HG03196 (cell line): ENCODE measurements around the gene ALB.

Source experiments
- ATAC-seq: cut with Tn5 transposase; IDR thresholded peaks from one replicate; pipeline ENCODE4 v1.9.1; 2021; ENCODE audit not compliant: unreplicated experiment

The ALB gene

GRCh38 chr4:73450398-73451004, 46.4 kb downstream of the ALB start:
- ATAC-seq: no peak

- no peak for ATAC-seq
Measured at GRCh38 chr4:73451404-73451803, 47.3 kb downstream of the ALB start.

GRCh38 chr4:73451981-73452747, 48.1 kb downstream of the ALB start:
- no peak for ATAC-seq

GRCh38 chr4:73452953-73453700, 49.0 kb downstream of the ALB start:
- ATAC-seq: no peak

GRCh38 chr4:73453701-73454005, 49.6 kb downstream of the ALB start:
- no peak for ATAC-seq

- ATAC-seq: no peak
Measured at GRCh38 chr4:73454920-73455319, 50.8 kb downstream of the ALB start.

GRCh38 chr4:73456177-73457022, 52.3 kb downstream of the ALB start:
- ATAC-seq: no peak

GRCh38 chr4:73458184-73459047, 54.3 kb downstream of the ALB start:
- ATAC-seq: no peak

- ATAC-seq: no peak
Measured at GRCh38 chr4:73459048-73459421, 54.9 kb downstream of the ALB start.

- no peak for ATAC-seq
Measured at GRCh38 chr4:73460913-73461522, 56.9 kb downstream of the ALB start.

- no peak for ATAC-seq
Measured at GRCh38 chr4:73468170-73468569, 64.1 kb downstream of the ALB start.

GRCh38 chr4:73470728-73471127, 66.6 kb downstream of the ALB start:
- ATAC-seq: no peak
